Nephron progenitor cell (in vitro differentiated cells): ENCODE data around the gene PROK2.

Source experiments
- DNase-seq: peaks from one replicate; pipeline ENCODE4 v3.0.0; 2021
- H3K27ac Mint-ChIP-seq: 2 replicates; pipeline ENCODE4 v1.8.0; 2021; ENCODE audit warnings: mild to moderate bottlenecking, moderate library complexity, mixed read lengths
- H3K27me3 Mint-ChIP-seq: 2 replicates; pipeline ENCODE4 v1.8.0; 2021; ENCODE audit warnings: mild to moderate bottlenecking, low read depth, mixed read lengths; ENCODE audit not compliant: poor library complexity
- H3K36me3 Mint-ChIP-seq: 2 replicates; pipeline ENCODE4 v1.8.0; 2021; ENCODE audit warnings: low read depth, mixed read lengths
- H3K4me1 Mint-ChIP-seq: 2 replicates; pipeline ENCODE4 v1.8.0; 2021; ENCODE audit warnings: mixed read lengths
- H3K4me3 Mint-ChIP-seq: 2 replicates; pipeline ENCODE4 v1.8.0; 2021; ENCODE audit warnings: mild to moderate bottlenecking, moderate library complexity, mixed read lengths
- H3K9me3 Mint-ChIP-seq: 2 replicates; pipeline ENCODE4 v1.8.0; 2021; ENCODE audit warnings: mild to moderate bottlenecking, moderate library complexity, mixed read lengths
- TF ChIP-seq, protein P1 (sequence below): fragments of 200-600 bp; sonication (generic); IDR thresholded peaks from 2 replicates; pipeline ENCODE4 v1.5.0; 2021; ENCODE audit warnings: antibody characterized with exemption

The PROK2 gene

DNA sequence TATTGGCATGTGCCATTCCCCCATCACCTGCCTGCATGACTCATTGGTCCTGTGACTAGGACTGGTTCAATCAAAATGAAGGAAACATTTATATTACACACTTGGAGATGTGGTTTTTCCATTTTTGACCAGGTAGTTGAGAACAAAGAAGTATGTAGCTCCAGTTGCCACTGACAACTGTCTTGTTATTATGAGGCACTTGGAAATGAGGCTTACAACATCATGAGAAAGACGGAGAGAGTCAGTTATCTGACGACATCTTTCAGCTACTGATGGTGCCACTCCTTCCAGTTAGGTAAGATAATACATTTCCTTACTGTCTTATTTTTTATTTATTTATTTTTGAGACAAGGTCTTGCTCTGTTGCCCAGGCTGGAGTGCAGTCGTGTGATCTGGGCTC, 21.8 kb upstream of the PROK2 start:
- Mint-ChIP-seq H3K27me3 (peaks cover 13% of the 10 kb centered on the region), H3K4me1 (peaks cover 4% of the 10 kb centered on the region), H3K4me3 (no peak overlapping the region), H3K9me3 (no peaks in the 10 kb centered on the region), H3K36me3 (no peaks in the 10 kb centered on the region), H3K27ac (no peak overlapping the region)
- TF ChIP-seq, protein P1, sequence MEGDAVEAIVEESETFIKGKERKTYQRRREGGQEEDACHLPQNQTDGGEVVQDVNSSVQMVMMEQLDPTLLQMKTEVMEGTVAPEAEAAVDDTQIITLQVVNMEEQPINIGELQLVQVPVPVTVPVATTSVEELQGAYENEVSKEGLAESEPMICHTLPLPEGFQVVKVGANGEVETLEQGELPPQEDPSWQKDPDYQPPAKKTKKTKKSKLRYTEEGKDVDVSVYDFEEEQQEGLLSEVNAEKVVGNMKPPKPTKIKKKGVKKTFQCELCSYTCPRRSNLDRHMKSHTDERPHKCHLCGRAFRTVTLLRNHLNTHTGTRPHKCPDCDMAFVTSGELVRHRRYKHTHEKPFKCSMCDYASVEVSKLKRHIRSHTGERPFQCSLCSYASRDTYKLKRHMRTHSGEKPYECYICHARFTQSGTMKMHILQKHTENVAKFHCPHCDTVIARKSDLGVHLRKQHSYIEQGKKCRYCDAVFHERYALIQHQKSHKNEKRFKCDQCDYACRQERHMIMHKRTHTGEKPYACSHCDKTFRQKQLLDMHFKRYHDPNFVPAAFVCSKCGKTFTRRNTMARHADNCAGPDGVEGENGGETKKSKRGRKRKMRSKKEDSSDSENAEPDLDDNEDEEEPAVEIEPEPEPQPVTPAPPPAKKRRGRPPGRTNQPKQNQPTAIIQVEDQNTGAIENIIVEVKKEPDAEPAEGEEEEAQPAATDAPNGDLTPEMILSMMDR, result no peak
- DNase-seq, result no peak

DNA sequence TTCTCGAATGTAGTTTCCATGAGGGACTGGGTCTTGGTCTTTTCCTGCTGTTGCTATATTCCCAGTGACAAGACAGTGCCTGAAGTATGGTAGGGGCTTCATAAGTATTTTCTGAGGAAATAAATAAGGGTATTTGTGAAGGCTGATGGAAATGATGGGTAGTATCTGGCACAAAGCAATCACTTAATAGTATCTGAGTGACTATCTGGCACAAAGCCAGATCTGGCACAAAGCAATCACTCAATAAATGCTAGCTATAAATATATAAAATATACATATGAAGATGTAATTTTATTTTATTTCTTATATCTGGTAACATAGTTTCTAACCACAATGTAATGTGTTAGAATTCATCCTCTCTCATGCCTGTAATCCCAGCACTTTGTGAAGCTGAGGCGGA, 20.7 kb upstream of the PROK2 start:
- no peak overlapping the region for H3K27ac Mint-ChIP-seq
- no peaks in the 10 kb centered on the region for H3K9me3 Mint-ChIP-seq
- TF ChIP-seq, protein P1, result no peak
- H3K4me1 Mint-ChIP-seq, result peaks cover 5% of the 10 kb centered on the region
- H3K36me3 Mint-ChIP-seq, result no peaks in the 10 kb centered on the region
- no peak overlapping the region for H3K4me3 Mint-ChIP-seq
- no peak for DNase-seq
- peaks cover 13% of the 10 kb centered on the region for H3K27me3 Mint-ChIP-seq

DNA sequence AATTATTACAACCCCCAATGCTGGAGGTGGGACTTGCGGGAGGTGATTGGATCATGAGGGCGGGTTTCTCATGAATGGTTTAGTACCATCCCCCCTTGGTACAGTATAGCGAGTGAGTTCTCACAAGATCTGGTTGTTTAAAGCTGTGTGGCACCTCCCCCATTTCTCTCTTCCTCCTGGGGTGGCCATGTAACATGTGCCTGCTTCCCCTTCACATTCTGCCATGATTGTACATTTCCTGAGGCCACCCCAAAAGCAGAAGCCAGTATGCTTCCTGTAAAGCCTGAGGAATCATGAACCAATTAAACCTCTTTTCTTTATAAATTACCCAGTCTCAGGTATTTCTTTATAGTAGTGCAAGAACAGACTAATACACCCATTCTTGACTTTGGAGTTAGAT, 20.3 kb upstream of the PROK2 start:
- peaks cover 13% of the 10 kb centered on the region for H3K27me3 Mint-ChIP-seq
- TF ChIP-seq, protein P1, result no peak
- H3K27ac Mint-ChIP-seq, result no peak overlapping the region
- H3K4me3 Mint-ChIP-seq, result no peak overlapping the region
- H3K36me3 Mint-ChIP-seq, result no peaks in the 10 kb centered on the region
- H3K9me3 Mint-ChIP-seq, result no peaks in the 10 kb centered on the region
- no peak for DNase-seq
- H3K4me1 Mint-ChIP-seq, result peaks cover 5% of the 10 kb centered on the region

DNA sequence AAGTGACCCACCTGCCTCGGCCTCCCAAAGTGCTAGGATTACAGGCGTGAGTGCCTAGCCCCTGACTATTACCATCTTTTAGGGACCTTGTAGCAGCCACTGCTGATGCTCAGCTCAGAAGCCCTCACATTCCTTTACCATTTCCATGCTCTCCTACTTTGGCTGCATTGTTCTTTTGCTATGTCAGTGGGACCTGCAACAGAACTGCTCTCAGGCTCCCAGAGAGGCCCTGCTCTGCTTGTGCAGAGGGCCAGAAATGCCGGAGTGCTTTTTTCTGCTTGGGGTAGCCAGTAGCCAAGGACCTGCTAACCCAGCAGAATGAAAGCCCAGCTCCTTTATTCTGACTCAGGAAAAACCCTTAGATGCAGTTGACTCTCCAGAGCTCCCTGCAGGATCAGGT, 18.3 kb upstream of the PROK2 start:
- Mint-ChIP-seq H3K27ac (no peak overlapping the region), H3K9me3 (no peaks in the 10 kb centered on the region), H3K4me3 (no peak overlapping the region), H3K36me3 (no peaks in the 10 kb centered on the region), H3K4me1 (peaks cover 5% of the 10 kb centered on the region), H3K27me3 (peaks cover 13% of the 10 kb centered on the region)
- TF ChIP-seq, protein P1, result no peak
- DNase-seq, result no peak

DNA sequence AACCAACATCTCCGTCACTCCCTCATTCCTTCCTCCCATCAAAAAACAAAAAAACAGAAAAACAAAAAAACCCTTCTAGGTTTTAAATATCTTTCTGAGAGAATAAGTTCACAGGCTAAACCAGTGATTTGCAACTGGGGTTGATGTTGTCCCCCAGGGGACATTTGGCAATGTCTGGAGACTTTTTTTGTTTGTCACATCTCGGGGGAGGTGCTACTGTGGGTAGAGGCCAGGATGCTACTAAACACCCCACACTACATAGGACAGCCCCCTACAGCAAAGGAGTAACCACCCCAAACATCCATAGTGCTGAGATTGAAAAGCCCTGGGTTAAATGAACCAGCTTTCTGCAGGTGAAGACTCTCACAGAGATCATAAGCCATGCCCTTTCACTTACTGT, 17.0 kb upstream of the PROK2 start:
- Mint-ChIP-seq H3K36me3 (no peaks in the 10 kb centered on the region), H3K27ac (no peak overlapping the region), H3K27me3 (peaks cover 13% of the 10 kb centered on the region), H3K4me1 (peaks cover 5% of the 10 kb centered on the region), H3K9me3 (no peaks in the 10 kb centered on the region), H3K4me3 (no peak overlapping the region)
- TF ChIP-seq, protein P1, result no peak
- DNase-seq, result no peak

DNA sequence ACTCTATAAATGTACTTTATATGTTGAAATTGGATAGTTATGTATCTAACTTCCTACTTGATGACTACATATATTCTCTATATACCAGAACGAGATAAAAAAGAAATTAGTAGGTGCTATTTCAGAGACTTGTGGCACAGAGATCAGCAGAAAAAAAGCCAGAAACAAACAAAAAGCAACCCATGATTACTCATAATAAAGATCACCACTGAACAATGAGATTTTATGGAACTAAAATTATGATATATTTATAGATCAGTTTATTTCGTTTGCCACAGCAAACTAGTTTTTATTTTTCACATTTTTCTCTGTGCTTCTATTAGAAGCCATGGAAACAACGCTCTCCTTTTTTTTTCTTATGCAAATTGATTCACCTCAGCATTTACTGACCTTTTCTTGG, 15.1 kb upstream of the PROK2 start:
- Mint-ChIP-seq H3K4me3 (no peak overlapping the region), H3K27ac (no peak overlapping the region), H3K36me3 (no peaks in the 10 kb centered on the region), H3K27me3 (peaks cover 21% of the 10 kb centered on the region), H3K4me1 (peaks cover 5% of the 10 kb centered on the region), H3K9me3 (no peaks in the 10 kb centered on the region)
- DNase-seq, result no peak
- TF ChIP-seq, protein P1, result no peak
